ENCODE results near the gene SLX9. TPM values are rescaled to one million over a fixed set of nuclear protein-coding genes. Genes with fewer than 3 reads are reported as not detected.

The SLX9 gene
- total RNA-seq, 1 experiment from 2014 or later, result 58.7 TPM

DNA sequence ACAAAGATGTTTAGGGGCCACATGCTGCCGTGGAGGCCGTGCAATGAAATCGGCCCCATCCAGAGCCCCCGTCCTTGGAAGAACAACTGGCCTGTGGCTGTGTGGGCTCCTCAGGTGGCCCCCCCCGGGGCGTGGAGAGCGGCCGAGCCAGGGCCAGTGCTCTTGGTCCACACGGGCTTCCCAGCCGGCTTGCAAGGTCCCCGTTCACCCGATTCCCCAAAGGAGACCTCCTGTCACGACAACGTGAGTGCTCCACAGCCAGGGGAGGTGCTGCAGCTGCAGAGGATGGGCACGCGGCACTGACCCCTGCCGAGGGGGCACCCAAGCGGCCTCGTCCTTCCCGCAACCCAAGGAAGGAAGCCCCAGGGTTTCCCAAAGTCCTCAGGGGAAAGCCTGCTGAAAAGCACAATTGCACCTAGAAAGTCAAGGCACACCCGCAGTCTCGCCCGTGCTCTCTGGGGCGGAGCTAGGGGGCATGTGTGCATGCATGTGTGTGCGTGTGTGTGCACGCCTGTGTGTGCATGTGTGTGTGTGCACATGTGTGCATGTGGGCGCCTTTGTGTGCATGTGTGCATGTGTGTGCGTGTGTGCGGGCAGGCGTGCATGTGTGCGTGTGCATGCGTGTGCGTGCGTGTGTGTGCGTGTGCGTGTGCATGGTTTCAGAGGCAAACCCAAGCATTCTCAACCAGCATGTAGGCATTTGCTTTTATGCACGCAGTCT, 48.2 kb downstream of the SLX9 start:
- ChIA-PET CTCF (no interaction called here), POLR2A (no interaction called here)
- Mint-ChIP-seq H3K27ac (ENCODE audit: low read depth, unreplicated experiment) (no peak overlapping the region), H3K27me3 (ENCODE audit: insufficient read depth, unreplicated experiment) (no peaks in the 10 kb centered on the region), H3K9me3 (ENCODE audit: unreplicated experiment) (no peaks in the 10 kb centered on the region), H3K4me3 (ENCODE audit: unreplicated experiment) (no peak overlapping the region), H3K4me1 (ENCODE audit: insufficient read depth, unreplicated experiment) (no peaks in the 10 kb centered on the region), H3K36me3 (ENCODE audit: insufficient read depth, unreplicated experiment) (peaks cover 4% of the 10 kb centered on the region)
- intact Hi-C loops (cut with micrococcal nuclease), result no loop called here
- no peak for DNase-seq (ENCODE audit: unreplicated experiment)
- TF ChIP-seq, protein P1, sequence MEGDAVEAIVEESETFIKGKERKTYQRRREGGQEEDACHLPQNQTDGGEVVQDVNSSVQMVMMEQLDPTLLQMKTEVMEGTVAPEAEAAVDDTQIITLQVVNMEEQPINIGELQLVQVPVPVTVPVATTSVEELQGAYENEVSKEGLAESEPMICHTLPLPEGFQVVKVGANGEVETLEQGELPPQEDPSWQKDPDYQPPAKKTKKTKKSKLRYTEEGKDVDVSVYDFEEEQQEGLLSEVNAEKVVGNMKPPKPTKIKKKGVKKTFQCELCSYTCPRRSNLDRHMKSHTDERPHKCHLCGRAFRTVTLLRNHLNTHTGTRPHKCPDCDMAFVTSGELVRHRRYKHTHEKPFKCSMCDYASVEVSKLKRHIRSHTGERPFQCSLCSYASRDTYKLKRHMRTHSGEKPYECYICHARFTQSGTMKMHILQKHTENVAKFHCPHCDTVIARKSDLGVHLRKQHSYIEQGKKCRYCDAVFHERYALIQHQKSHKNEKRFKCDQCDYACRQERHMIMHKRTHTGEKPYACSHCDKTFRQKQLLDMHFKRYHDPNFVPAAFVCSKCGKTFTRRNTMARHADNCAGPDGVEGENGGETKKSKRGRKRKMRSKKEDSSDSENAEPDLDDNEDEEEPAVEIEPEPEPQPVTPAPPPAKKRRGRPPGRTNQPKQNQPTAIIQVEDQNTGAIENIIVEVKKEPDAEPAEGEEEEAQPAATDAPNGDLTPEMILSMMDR (IDR thresholded peaks at IDR 0.05; ENCODE audit: unreplicated experiment), result no peak
- no TSS peak for BruUV-seq (replicated peaks)

DNA sequence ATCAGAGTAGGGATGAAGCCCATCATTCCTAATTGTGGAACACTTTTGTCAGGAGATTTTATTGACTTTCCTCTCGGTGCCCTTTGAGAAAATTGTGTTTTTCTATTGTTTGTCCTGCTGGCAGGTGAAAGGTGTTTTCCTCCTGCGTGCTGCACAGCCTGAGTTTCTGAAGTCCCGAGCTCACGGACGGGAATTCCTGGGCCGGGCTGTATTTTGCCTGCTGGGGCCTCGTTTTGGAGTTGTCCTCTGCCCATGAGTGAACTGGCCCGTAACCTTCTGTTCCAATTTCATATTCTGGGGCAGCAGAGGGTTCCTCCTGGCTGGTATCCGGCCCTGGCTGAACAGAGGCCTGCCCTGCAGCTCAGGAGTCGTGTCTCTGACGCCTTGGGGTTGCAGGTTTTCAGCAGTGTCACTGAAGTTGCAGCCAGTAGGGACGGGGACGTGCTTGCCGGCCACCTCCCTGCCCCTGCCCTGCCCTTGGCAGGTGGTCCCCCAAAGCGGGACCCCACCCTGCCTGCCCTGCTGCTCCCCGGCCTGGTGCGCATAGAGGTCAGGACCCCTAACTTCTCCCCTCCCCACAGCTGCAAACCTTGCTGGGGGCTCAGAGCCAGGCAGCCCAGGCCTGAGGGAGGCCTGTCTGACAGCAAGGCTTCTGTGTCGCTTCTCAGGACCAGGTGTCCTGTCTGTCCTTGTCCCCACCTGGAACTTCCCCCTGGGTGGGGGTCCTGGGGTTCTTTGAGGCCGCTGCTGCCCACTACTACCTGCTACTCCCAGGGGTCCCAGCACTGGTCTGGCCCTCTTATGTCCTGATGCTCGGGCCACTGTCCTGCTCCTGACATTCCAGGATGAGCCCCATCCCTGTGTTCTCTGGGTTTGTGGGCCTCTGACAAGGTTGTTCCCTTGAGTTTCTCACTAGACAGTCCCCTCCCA, 49.0 kb downstream of the SLX9 start:
- Mint-ChIP-seq H3K27me3 (ENCODE audit: insufficient read depth, unreplicated experiment) (no peaks in the 10 kb centered on the region), H3K4me3 (ENCODE audit: unreplicated experiment) (no peak overlapping the region), H3K27ac (ENCODE audit: low read depth, unreplicated experiment) (no peak overlapping the region), H3K36me3 (ENCODE audit: insufficient read depth, unreplicated experiment) (peaks cover 4% of the 10 kb centered on the region), H3K4me1 (ENCODE audit: insufficient read depth, unreplicated experiment) (no peaks in the 10 kb centered on the region), H3K9me3 (ENCODE audit: unreplicated experiment) (no peaks in the 10 kb centered on the region)
- intact Hi-C loops (cut with micrococcal nuclease), result no loop called here
- BruUV-seq (replicated peaks), result no TSS peak
- POLR2A ChIA-PET, result no interaction called here
- TF ChIP-seq, protein P1 (IDR thresholded peaks at IDR 0.05; ENCODE audit: unreplicated experiment), result no peak
- CTCF ChIA-PET, result no interaction called here
- DNase-seq (ENCODE audit: unreplicated experiment), result no peak

DNA sequence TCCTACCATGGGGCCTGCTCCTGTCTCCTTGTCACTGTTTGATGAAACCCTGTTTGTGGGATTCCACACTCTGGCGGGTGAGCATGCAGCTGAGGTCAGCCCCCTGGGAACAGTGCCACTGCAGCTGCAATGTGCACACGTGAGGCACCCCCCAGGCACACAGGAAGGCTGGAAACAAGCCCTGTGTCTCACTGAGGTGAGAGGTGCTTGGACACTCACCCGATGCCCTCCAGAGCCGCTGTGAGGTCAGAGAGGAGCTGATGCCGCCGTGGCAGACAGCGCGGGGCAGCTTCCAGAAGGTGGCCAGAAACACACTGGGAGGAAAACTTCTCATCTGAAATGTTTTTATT, 49.7 kb downstream of the SLX9 start:
- peaks cover 4% of the 10 kb centered on the region for H3K36me3 Mint-ChIP-seq (ENCODE audit: insufficient read depth, unreplicated experiment)
- H3K4me1 Mint-ChIP-seq (ENCODE audit: insufficient read depth, unreplicated experiment), result no peaks in the 10 kb centered on the region
- CTCF ChIA-PET, result no interaction called here
- H3K4me3 Mint-ChIP-seq (ENCODE audit: unreplicated experiment), result no peak overlapping the region
- TF ChIP-seq, protein P1 (IDR thresholded peaks at IDR 0.05; ENCODE audit: unreplicated experiment), result no peak
- no TSS peak for BruUV-seq (replicated peaks)
- no peak for DNase-seq (ENCODE audit: unreplicated experiment)
- POLR2A ChIA-PET, result no interaction called here
- no peaks in the 10 kb centered on the region for H3K9me3 Mint-ChIP-seq (ENCODE audit: unreplicated experiment)
- no peaks in the 10 kb centered on the region for H3K27me3 Mint-ChIP-seq (ENCODE audit: insufficient read depth, unreplicated experiment)
- no peak overlapping the region for H3K27ac Mint-ChIP-seq (ENCODE audit: low read depth, unreplicated experiment)
- intact Hi-C loops (cut with micrococcal nuclease), result no loop called here

DNA sequence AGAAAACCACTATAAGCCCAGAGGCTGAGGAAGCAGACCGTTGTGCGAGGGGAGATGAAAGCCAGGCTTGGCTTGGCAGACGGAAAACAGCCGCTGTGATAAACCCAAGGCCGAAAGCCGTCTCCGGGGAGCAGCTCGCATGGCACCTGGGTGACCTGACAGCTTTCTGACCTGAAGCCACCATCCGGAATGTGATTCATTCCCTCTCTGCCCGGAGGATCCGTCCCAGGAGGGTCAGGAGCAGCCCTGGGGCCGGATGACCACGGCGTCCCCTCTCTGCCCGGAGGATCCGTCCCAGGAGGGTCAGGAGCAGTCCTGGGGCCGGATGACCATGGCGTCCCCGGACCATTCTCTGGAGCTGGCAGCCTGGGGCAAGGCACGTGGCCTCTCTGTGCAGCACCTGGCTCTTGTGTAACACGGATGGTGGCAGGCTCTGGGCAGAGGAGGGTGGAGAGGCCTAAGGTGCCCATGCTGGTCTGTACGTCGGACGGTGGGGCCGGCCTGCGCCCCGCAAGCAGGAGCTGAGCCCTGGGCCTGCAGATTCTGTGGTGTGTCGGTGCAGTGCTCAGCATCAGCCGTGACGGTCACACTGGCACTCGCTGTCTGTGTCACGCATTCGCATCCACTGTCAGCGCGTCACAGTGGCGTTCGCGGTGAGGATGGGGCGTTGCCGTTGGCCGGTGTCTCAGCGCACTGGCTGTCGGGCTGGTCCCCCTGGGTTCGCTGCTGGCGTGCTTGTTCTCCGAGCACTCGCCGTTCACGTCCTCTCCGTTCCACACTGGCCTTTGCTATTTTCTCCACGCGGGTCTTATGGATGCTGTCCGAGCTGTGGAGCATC, 50.3 kb downstream of the SLX9 start:
- no TSS peak for BruUV-seq (replicated peaks)
- POLR2A ChIA-PET, result no interaction called here
- H3K4me1 Mint-ChIP-seq (ENCODE audit: insufficient read depth, unreplicated experiment), result no peaks in the 10 kb centered on the region
- DNase-seq (ENCODE audit: unreplicated experiment), result no peak
- no peak overlapping the region for H3K4me3 Mint-ChIP-seq (ENCODE audit: unreplicated experiment)
- peaks cover 4% of the 10 kb centered on the region for H3K36me3 Mint-ChIP-seq (ENCODE audit: insufficient read depth, unreplicated experiment)
- TF ChIP-seq, protein P1 (IDR thresholded peaks at IDR 0.05; ENCODE audit: unreplicated experiment), result no peak
- H3K27ac Mint-ChIP-seq (ENCODE audit: low read depth, unreplicated experiment), result no peak overlapping the region
- CTCF ChIA-PET, result no interaction called here
- H3K27me3 Mint-ChIP-seq (ENCODE audit: insufficient read depth, unreplicated experiment), result no peaks in the 10 kb centered on the region
- no peaks in the 10 kb centered on the region for H3K9me3 Mint-ChIP-seq (ENCODE audit: unreplicated experiment)
- intact Hi-C loops (cut with micrococcal nuclease), result no loop called here

Data from MCF 10A (cell line).